Hematopoietic multipotent progenitor cell treated with erythropoietin and hydrocortisone succinate and interleukin-3 and kit ligand, for 4 days (in vitro differentiated cells): ENCODE results near the gene CACFD1.

ENCODE experiments used
- DNase-seq: peaks from one replicate; pipeline ENCODE4 v3.0.0-alpha.2; 2015

The CACFD1 gene

DNA sequence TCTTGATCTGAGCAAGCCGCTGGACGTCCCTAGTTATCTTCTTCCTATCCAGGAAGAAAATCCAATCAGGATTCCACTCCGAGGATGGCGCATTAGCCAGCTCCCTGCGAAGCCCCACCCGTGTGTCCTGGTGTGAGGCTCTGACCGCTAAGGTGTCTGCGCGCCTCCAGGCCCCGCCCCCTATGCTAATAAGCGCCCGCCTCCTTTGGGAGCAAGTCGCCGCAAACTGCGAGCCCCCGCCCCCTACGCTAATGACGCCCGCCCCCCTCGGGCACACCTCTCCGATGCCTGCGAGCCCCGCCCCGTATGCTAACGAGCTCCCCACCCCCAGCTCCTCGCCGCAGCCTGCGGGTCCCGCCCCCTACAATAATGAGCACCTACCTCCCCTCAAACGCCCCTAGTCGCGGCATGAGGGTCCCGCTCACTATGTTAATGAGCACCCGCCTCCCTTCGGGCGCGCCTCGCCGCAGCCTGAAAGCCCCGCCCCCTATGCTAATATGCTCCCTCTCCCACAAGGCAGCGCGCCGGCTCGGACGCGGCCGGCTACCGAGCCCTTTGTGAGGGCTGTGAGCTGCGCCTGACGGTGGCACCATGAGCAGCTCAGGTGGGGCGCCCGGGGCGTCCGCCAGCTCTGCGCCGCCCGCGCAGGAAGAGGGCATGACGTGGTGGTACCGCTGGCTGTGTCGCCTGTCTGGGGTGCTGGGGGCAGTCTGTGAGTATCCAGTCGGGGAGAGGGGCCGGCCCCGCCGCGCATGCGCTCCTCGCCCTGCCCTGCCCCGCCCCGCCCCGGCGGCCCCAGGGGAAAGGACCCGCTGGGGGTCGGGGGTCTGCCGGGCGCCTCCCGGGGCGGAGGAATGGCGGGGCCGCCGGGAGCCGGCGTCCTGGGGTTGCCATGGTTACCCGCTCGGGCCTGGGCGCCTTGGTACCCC lies at the start of gene CACFD1:
Gene CACFD1 (plus strand): TSS at position 503 of the 929 bp plus-strand sequence. CDS start 89 bp downstream, at position 592.
- DNase-seq, result peak; percentile 96

GRCh38 chr9:133415170-133415569 lies 44.6 kb upstream of the CACFD1 start:
- peak; percentile 16 for DNase-seq

DNA sequence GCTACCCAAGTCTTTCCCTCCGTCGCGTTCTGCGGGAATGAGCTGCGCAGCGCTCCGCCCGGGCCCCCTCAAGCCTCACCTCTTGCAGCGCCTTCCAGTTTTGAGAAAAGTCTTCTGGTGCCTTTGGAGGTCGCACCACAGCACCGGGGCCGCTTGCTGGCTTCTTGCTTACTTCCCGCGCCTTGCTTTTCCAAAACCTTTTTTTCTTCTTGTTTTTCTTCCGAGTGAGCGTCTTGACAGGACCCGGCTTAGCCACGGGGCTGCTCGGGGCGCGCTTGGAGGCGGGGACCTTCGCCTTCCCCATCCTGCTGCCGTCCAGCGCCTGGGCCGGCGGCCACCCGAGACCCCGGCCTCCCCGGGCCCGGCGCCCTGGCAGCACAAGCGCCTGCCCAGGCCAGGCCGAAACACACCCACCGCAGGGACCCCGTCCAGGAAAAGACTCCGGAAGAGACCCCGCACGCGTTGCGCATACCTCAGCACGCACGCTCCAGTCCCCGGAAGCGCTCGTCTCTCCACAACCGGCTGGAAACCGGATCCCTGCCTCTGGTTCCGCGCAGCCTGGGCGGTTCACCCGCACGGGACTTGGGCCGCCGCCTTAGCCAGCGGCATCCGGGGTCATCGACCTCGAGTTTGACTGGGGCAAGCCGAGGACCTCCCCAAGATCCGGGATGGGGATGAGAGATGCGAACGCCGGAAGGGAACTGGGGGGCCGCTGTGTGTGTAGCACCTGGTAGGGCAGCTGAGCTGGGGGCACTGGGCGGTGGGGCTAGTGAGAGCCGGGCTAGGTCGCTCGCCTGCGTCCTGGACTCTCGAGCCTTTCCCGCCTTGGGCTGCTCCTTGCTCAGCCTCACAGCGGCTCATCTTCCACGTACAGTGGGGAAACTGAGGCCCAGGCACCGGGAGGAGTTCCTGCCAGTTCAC lies 42.0 kb upstream of the CACFD1 start, which contains the start of gene REXO4:
Gene REXO4 (minus strand): TSS at position 470 of the 921 bp plus-strand sequence. CDS start 166 bp downstream, at position 304.
- DNase-seq, result peak; percentile 96

GRCh38 chr9:133419005-133419404 lies 40.8 kb upstream of the CACFD1 start:
- DNase-seq, result peak; percentile 46

DNA sequence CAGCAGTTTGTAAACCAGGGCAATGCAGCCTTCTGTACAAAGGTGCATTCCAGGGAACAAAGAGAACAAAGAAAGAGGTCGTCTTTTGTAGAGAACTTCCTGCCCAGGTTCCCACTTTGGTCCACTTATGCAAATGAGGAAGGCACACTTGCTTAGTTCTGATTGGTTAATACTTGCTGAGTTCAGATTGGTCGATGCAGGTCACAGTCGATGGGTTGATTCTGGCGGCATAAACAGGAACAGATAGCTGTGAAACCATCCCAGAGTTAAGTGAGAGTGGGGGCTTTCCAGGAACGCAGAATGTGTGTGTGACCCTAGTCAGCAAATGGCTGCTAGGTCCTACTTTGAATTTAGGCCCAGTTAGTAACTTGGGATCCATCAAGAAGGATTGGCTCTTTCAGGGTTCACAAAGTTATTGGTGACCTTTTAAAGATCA lies 39.4 kb upstream of the CACFD1 start:
- DNase-seq, result peak; percentile 35

DNA sequence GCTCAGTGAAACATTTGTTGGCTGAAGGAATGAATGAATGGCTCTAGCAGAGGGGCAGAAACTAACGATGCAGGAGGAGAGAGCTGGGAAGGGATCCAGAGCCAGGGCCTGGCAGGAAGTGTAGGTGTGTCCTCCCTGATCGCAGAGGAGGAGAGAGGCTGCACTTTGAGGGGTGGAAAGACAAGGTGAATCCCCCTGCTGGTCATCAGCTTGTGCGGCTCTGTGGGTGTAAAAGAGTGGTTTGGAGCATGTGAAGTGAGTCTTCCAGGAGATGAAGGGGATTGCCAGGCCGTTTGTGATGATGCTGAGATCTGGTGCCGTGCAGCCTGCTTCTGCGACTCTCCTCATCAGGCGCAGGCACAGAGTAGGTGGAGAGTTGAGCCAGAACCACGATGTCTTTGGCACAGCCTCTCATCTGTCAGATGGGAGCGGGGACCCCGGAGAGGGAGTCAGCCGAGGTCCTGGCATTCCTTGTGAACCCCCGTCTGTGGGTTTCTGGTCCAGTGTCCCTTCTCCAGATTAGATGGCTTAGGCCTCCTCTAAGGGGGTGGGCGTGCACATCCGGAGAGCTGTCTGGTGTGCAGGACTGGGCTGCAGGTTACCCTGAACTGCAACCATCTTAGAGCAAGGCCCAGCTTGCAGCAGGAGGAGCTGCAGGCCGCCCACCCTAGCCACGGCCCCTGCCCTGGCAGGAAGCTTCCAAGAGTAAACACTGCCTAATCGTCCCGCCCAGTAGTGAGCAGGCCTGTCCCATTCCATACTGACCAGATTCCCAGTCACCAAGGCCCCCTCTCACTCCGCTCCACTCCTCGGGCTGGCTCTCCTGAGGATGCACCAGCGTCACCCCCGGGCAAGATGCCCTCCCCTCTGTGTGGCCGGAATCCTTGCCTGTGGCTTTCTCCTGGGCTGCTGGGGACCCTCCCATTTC lies 37.9 kb upstream of the CACFD1 start, which contains the start of gene ADAMTS13:
Gene ADAMTS13 (plus strand): TSS at position 753 of the 928 bp plus-strand sequence. CDS start 77 bp downstream, at position 830.
- DNase-seq, result peak; percentile 39

- DNase-seq, result no peak
Measured at GRCh38 chr9:133423216-133423615, 36.6 kb upstream of the CACFD1 start.

DNA sequence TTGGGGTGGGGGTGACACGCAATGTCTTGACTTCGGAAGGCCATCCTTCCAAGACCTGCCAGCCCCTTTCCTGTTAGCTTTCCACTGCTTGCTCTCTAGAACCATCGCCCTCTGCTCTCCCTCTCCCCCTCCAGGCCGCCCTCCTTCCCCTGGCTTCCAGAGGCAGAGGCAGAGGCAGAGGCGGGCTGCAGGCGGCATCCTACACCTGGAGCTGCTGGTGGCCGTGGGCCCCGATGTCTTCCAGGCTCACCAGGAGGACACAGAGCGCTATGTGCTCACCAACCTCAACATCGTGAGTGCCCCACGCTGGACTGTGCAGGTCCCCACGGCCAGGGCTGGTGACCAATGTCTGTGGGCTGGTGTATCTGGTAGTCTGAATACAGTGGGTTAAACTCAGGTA lies 35.6 kb upstream of the CACFD1 start:
- no peak for DNase-seq

DNA sequence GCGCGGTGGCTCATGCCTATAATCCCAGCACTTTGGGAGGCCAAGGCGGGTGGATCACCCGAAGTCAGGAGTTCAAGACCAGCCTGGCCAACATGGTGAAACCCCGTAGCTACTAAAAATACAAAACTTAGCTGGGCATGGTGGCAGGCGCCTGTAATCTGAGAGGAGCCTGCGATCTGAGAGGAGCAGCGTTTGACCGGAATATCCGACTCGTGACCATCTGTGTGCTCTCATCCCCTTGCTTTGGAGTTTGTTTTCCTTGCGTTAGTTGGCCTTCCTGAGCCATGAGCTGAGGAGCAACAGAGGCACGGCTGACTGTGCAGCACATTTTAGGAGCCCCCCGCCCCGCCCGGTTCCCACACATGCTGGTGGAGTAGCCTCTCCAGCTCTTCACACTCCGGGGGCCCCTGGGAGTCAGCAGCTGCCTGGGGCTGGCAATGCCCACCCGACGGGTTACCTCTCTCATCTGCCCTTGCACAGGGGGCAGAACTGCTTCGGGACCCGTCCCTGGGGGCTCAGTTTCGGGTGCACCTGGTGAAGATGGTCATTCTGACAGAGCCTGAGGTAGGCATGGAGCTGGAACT lies 34.6 kb upstream of the CACFD1 start:
- DNase-seq, result no peak

DNA sequence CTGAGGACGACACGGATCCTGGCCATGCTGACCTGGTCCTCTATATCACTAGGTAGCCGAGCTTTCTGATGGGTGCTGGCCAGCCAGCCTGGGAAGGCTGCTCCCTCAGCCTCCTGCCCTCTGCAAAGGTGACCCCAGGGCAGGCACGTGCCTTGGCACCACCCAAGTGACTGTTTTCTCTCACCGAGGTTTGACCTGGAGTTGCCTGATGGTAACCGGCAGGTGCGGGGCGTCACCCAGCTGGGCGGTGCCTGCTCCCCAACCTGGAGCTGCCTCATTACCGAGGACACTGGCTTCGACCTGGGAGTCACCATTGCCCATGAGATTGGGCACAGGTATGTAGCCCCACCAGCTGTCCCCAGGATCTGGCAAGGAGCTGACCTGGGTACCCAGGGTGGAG lies 33.8 kb upstream of the CACFD1 start:
- no peak for DNase-seq

GRCh38 chr9:133427658-133428348 lies 32.0 kb upstream of the CACFD1 start:
- DNase-seq, result no peak

DNA sequence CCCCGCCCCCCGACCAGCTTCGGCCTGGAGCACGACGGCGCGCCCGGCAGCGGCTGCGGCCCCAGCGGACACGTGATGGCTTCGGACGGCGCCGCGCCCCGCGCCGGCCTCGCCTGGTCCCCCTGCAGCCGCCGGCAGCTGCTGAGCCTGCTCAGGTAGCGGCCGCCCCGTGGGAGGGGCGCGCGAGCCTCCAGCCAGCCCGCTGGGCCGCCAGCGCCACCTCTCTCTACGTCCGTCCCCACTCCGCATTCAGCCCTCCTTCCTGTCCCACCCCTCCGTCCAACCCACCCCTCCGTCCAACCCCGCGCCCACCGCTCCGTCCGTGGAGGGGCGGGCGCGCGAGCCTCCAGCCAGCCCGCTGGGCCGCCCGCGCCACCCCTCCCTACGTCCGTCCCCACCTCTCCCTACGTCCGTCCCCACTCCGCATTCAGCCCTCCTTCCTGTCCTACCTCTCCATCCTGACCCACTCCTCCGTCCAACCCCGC lies 31.1 kb upstream of the CACFD1 start:
- DNase-seq, result peak; percentile 24

DNA sequence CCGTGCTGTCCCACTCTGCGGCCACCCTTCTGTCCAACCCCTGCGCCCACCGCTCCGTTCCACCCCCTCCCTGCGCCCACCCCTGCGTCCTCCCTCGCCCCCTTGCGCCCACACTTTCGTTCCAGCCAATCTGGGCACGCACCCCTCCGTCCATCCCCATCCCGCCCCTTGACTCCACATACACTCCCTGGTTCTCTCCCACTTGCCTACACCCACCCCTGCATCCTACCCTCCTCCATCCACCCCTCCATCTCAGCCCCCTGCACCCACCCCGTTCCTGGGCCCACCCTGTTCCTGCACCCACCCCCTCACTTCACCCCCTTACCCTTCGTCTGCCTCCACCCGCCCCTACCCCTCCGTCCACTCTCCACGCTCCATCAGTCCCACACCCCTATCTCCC lies 30.6 kb upstream of the CACFD1 start:
- no peak for DNase-seq

DNA sequence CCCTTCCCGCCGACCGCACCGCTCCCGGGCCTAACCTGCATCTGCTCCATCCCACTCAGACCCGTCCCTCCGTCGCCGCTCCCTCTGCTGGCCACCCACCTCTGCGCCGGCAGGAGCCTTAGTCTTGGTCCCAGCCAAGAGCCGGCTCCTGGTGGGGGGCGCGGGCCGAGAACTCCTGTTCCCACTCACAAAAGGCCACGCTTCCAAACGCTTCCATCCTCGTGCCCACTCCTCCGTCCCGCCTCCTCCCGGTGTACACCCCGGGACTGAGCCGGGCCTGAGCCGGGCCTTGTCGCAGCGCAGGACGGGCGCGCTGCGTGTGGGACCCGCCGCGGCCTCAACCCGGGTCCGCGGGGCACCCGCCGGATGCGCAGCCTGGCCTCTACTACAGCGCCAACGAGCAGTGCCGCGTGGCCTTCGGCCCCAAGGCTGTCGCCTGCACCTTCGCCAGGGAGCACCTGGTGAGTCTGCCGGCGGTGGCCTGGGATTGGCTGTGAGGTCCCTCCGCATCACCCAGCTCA lies 30.1 kb upstream of the CACFD1 start:
- peak; percentile 56 for DNase-seq

GRCh38 chr9:133430244-133430643 lies 29.5 kb upstream of the CACFD1 start:
- peak; percentile 35 for DNase-seq

DNA sequence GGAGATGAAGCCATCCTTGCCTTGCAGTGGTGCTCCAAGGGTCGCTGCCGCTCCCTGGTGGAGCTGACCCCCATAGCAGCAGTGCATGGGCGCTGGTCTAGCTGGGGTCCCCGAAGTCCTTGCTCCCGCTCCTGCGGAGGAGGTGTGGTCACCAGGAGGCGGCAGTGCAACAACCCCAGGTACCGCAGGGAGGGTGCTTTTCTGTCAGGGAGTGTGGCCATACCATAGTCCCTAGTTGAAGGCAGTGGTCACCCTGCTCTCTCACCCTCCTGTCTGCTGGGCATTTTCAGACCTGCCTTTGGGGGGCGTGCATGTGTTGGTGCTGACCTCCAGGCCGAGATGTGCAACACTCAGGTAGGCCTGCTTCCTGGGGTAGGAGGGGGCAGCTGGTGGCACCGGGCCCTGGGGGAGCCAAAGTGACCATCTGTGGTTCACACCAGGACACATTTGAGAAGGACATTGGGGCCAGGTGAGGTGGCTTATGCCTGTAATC lies 26.4 kb upstream of the CACFD1 start:
- no peak for DNase-seq

GRCh38 chr9:133436681-133437080 lies 23.1 kb upstream of the CACFD1 start:
- no peak for DNase-seq

- no peak for DNase-seq
Measured at GRCh38 chr9:133437753-133438531, 21.8 kb upstream of the CACFD1 start.

DNA sequence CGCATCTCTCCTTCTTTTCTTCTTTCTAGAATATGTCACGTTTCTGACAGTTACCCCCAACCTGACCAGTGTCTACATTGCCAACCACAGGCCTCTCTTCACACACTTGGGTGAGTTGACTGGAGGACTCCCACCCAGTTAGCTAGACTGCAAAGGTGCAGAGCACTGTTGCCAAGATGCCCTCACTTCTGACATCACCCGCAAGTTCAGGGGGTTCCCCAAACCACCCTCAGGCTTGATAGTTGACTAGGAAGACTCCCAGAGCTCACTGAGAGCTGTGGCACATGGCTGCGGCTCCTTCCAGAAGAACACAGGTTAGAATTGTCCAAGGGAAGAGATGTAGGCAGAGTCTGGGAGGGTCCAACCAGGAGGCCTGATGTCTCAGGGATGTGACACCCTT lies 20.4 kb upstream of the CACFD1 start:
- DNase-seq, result no peak

DNA sequence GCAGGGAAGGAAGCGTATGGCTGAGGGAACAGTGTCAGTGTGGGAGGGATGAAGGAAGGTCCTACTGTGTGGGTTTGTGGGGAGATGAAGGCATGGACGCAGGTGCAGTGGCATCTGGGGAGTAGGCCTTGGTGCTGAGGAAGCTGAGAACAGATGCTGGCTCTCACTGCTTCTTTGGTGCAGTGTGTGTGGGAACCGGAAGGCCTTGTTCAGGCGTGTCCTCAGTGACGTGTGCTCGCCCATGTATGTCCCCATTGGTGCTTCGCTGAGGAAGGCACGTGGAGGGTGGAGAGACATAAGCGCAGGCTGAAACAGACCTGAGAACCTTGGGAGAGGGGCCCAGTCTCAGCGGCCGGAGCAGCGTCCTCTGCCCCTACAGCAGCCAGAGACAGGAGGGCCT lies 18.9 kb upstream of the CACFD1 start:
- DNase-seq, result no peak
